Fibroblast of lung (primary cell): ENCODE data around the gene ZNF521. TPM values are rescaled to one million over a fixed set of nuclear protein-coding genes. Genes with fewer than 3 reads are reported as not detected.

Experiments used
- DNase-seq, 2 donors: peaks; one replicate each; pipeline versions ENCODE4 v3.0.0 to v3.0.0-alpha.2; 2010; ENCODE audit warnings: low read depth in 2 of 2
- H2AFZ ChIP-seq: 2 replicates; pipeline ENCODE4 v1.5.1; 2012; ENCODE audit warnings: low read length, control low read depth, inconsistent platforms
- H3K27ac ChIP-seq: 2 replicates; pipeline ENCODE4 v1.5.1; 2011; ENCODE audit warnings: low read length, control low read depth; ENCODE audit not compliant: insufficient read depth
- H3K27me3 ChIP-seq: 2 replicates; pipeline ENCODE4 v1.5.1; 2011; ENCODE audit warnings: mild to moderate bottlenecking, low read length; ENCODE audit not compliant: control insufficient read depth, insufficient read depth
- H3K36me3 ChIP-seq: 2 replicates; pipeline ENCODE4 v1.5.1; 2011; ENCODE audit warnings: low read length; ENCODE audit not compliant: control insufficient read depth, insufficient read depth
- H3K4me1 ChIP-seq: 2 replicates; pipeline ENCODE4 v1.5.1; 2011; ENCODE audit warnings: low read length; ENCODE audit not compliant: control insufficient read depth, insufficient read depth; ENCODE audit errors: extremely low read depth
- H3K4me2 ChIP-seq: 2 replicates; pipeline ENCODE4 v1.5.1; 2011; ENCODE audit warnings: low read length, control low read depth; ENCODE audit not compliant: insufficient read depth; ENCODE audit errors: extremely low read depth
- H3K4me3 ChIP-seq, 4 experiments: fragments of 200-600 bp in 1 of 4; sonication (generic) in 1 of 4; replicated peaks in 1 of 4; 2 replicates each; pipeline ENCODE4 v1.5.1; 2011 to 2016; ENCODE audit warnings: low read length in 4 of 4, low read depth in 3 of 4, mild to moderate bottlenecking in 3 of 4, control low read depth in 2 of 4, inconsistent platforms in 1 of 4, mixed read lengths in 1 of 4; ENCODE audit not compliant: insufficient read depth in 1 of 4; ENCODE audit errors: control extremely low read depth in 1 of 4
- H3K79me2 ChIP-seq: 2 replicates; pipeline ENCODE4 v1.5.1; 2012; ENCODE audit warnings: mild to moderate bottlenecking, low read length, inconsistent platforms; ENCODE audit not compliant: control insufficient read depth, insufficient read depth
- H3K9ac ChIP-seq: 2 replicates; pipeline ENCODE4 v1.5.1; 2011; ENCODE audit warnings: mild to moderate bottlenecking, low read length, control low read depth; ENCODE audit not compliant: insufficient read depth
- H3K9me3 ChIP-seq: 2 replicates; pipeline ENCODE4 v1.5.1; 2012; ENCODE audit warnings: low read depth, low read length; ENCODE audit not compliant: control insufficient read depth, insufficient read depth
- H4K20me1 ChIP-seq: 2 replicates; pipeline ENCODE4 v1.5.1; 2011; ENCODE audit warnings: low read length; ENCODE audit not compliant: control insufficient read depth, insufficient read depth; ENCODE audit errors: extremely low read depth
- EZH2 ChIP-seq: IDR thresholded peaks from 2 replicates; pipeline ENCODE4 v1.5.1; 2012; ENCODE audit warnings: low read length, control low read depth, mild to moderate bottlenecking; ENCODE audit errors: missing control alignments
- polyA plus RNA-seq, 2 donors: library from polyadenylated mRNA; depleted of rRNA in 1 of 2; stranded (reverse) in 1 of 2; unstranded in 1 of 2; fragments of >200 nt; gene quantifications; 2 replicates each; pipeline ENCODE4 v1.2.1, GENCODE V29; 2011 to 2012; ENCODE audit warnings: missing spikeins in 1 of 2
- total RNA-seq: library from RNA; depleted of rRNA; stranded (reverse); fragments of >200 nt; gene quantifications from 2 replicates; pipeline ENCODE4 v1.2.1, GENCODE V29; 2014
- TF ChIP-seq, protein P1 (sequence below), 2 donors: IDR thresholded peaks in 1 of 2; conservative IDR thresholded peaks in 1 of 2; 1 replicate in 1 of 2; 2 replicates in 1 of 2; pipeline ENCODE4 v1.5.1; 2011 to 2012; ENCODE audit warnings: low read length in 2 of 2, control low read depth in 1 of 2, inconsistent platforms in 1 of 2, low read depth in 1 of 2, mild to moderate bottlenecking in 1 of 2

ZNF521 gene
- total and polyA plus RNA-seq, 2 donors (not counting 1 experiment from before 2014, with no cell fraction given): 25.2 to 43.6 TPM

DNA sequence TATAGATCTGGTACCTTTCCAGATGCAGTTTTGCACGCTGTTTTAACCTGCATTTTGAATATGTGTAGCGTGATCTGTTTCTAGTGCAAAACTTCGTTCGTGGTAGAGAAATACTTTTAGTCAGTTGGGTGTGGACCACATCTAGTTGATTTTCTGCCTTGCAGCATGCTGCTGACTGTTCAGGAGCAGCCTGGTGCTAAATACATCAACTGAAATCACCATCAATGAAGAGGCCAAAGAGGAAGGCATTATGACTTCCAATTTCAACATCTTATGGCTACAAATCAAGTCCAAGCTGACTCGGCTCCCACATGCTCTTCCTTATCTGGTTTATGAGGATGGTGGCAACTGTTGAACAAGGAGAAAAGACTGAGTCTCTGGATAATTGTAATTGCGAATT lies 298.5 kb downstream of the ZNF521 start:
- Histone ChIP-seq H3K36me3 (no peaks in the 10 kb centered on the region), H4K20me1 (no peaks in the 10 kb centered on the region), H3K4me3 (no peak overlapping the region), H2AFZ (no peak overlapping the region), H3K4me2 (no peak overlapping the region), H3K27me3 (no peaks in the 10 kb centered on the region), H3K27ac (no peak overlapping the region), H3K79me2 (no peaks in the 10 kb centered on the region), H3K4me1 (no peaks in the 10 kb centered on the region), H3K9ac (no peak overlapping the region), H3K9me3 (no peaks in the 10 kb centered on the region)
- DNase-seq: no peak
- TF ChIP-seq EZH2: no peak
- TF ChIP-seq, protein P1, sequence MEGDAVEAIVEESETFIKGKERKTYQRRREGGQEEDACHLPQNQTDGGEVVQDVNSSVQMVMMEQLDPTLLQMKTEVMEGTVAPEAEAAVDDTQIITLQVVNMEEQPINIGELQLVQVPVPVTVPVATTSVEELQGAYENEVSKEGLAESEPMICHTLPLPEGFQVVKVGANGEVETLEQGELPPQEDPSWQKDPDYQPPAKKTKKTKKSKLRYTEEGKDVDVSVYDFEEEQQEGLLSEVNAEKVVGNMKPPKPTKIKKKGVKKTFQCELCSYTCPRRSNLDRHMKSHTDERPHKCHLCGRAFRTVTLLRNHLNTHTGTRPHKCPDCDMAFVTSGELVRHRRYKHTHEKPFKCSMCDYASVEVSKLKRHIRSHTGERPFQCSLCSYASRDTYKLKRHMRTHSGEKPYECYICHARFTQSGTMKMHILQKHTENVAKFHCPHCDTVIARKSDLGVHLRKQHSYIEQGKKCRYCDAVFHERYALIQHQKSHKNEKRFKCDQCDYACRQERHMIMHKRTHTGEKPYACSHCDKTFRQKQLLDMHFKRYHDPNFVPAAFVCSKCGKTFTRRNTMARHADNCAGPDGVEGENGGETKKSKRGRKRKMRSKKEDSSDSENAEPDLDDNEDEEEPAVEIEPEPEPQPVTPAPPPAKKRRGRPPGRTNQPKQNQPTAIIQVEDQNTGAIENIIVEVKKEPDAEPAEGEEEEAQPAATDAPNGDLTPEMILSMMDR (conservative IDR thresholded peaks at IDR 0.05 in 1 of 2, IDR thresholded peaks at IDR 0.05 in 1 of 2; ENCODE audit: low read depth in 1 of 2, low read length in 2 of 2): no peak

DNA sequence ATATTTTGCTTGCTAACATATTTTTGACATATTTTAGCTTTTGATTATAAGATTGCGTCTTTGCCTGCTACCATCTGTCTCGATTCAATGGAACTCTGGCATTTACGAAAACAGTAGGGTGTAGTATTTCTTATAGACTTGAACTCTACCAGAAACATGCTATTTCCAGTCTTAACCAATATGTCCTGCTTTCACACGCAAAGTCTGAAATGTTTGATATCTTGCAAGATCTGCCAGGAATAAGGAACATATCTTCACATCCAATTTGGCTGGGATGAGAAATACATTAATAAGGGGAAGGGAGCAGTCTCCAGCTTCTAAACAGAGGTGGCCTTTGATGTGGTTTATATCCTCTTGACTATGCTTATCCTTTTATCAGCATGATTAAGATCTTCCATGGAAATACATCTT lies 299.4 kb downstream of the ZNF521 start:
- no peak overlapping the region for H2AFZ ChIP-seq
- no peak overlapping the region for H3K4me2 ChIP-seq
- no peaks in the 10 kb centered on the region for H3K79me2 ChIP-seq
- H3K9ac ChIP-seq: no peak overlapping the region
- H3K9me3 ChIP-seq: no peaks in the 10 kb centered on the region
- no peaks in the 10 kb centered on the region for H3K36me3 ChIP-seq
- H3K27ac ChIP-seq: no peak overlapping the region
- H3K4me1 ChIP-seq: no peaks in the 10 kb centered on the region
- H4K20me1 ChIP-seq: no peaks in the 10 kb centered on the region
- no peaks in the 10 kb centered on the region for H3K27me3 ChIP-seq
- H3K4me3 ChIP-seq: no peak overlapping the region
- peak in 1 of 2 donors; percentile 33 for DNase-seq
- no peak for TF ChIP-seq EZH2
- TF ChIP-seq, protein P1 (conservative IDR thresholded peaks at IDR 0.05 in 1 of 2, IDR thresholded peaks at IDR 0.05 in 1 of 2; ENCODE audit: low read depth in 1 of 2, low read length in 2 of 2): no peak

DNA sequence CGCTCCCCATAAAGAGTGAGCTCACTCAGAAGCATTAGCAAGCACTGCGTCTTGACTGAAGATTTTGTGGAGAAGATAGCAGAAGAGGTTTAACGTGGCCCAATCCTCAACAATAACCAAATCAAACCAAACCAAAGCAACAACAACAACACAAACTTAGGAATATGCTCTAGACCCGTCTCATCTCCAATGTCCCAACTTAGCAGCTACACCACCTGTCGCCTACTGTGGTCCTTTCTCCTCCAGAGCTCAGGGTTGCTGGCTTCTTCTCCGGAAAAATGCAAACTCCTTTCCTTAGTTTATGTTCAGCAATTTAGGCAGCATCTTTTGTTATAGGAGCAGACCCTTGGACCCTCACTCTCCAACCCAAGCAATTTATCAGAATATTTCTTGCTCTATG lies 301.4 kb downstream of the ZNF521 start:
- no peak overlapping the region for H3K27ac ChIP-seq
- H3K4me2 ChIP-seq: no peak overlapping the region
- no peaks in the 10 kb centered on the region for H3K4me1 ChIP-seq
- H3K9me3 ChIP-seq: no peaks in the 10 kb centered on the region
- H4K20me1 ChIP-seq: no peaks in the 10 kb centered on the region
- TF ChIP-seq, protein P1 (conservative IDR thresholded peaks at IDR 0.05 in 1 of 2, IDR thresholded peaks at IDR 0.05 in 1 of 2; ENCODE audit: low read depth in 1 of 2, low read length in 2 of 2): no peak
- no peak for TF ChIP-seq EZH2
- H3K36me3 ChIP-seq: no peaks in the 10 kb centered on the region
- no peaks in the 10 kb centered on the region for H3K27me3 ChIP-seq
- no peak overlapping the region for H3K9ac ChIP-seq
- no peak for DNase-seq
- H3K79me2 ChIP-seq: no peaks in the 10 kb centered on the region
- H3K4me3 ChIP-seq: no peak overlapping the region
- H2AFZ ChIP-seq: no peak overlapping the region
